ENCODE data around the gene EIF2S3B. TPM values are rescaled to one million over a fixed set of nuclear protein-coding genes. Genes with fewer than 3 reads are reported as not detected.

Gene EIF2S3B
- total RNA-seq, 1 experiment from 2014 or later: 0.55 TPM

- TF ChIP-seq AR (CRISPR knock-in tag; IDR thresholded peaks at IDR 0.05) (no peak), ZSCAN18 (CRISPR knock-in tag; IDR thresholded peaks at IDR 0.05) (no peak), NFYB (CRISPR knock-in tag; conservative IDR thresholded peaks at IDR 0.05; ENCODE audit: low read depth) (no peak), USF2 (CRISPR knock-in tag; IDR thresholded peaks at IDR 0.05) (no peak), PREB (CRISPR knock-in tag; IDR thresholded peaks at IDR 0.05; ENCODE audit: borderline replicate concordance) (no peak), MXD4 (CRISPR knock-in tag; IDR thresholded peaks at IDR 0.05; ENCODE audit: borderline replicate concordance) (no peak), SOX15 (CRISPR knock-in tag; IDR thresholded peaks at IDR 0.05) (no peak), ZNF219 (CRISPR knock-in tag; IDR thresholded peaks at IDR 0.05; ENCODE audit: borderline replicate concordance) (no peak), NR3C1 (CRISPR knock-in tag; conservative IDR thresholded peaks at IDR 0.05; ENCODE audit: low read depth) (no peak), TCF7 (CRISPR knock-in tag; IDR thresholded peaks at IDR 0.05; ENCODE audit: low read depth) (no peak), USF1 (CRISPR knock-in tag; IDR thresholded peaks at IDR 0.05) (no peak)
Observed at GRCh38 chr12:10557766-10558165, 52.1 kb downstream of the EIF2S3B start (continued).

Other genes starting within 250 kb of the EIF2S3B start
- gene KLRD1, start 198.0 kb upstream of the EIF2S3B start, total RNA-seq (2021): 0.16 to 0.71 TPM (median 0.55 TPM) in 3 replicates
- 0.15 to 0.23 TPM in 2 of 3 replicates, not detected in the other for gene KLRK1, start 115.8 kb upstream of the EIF2S3B start, total RNA-seq (2021)
- gene KLRC4, start 96.1 kb upstream of the EIF2S3B start, total RNA-seq (2021): not detected in 3 replicates
- gene KLRC3, start 85.3 kb upstream of the EIF2S3B start, total RNA-seq (2021): not detected in 3 replicates
- gene KLRC2, start 69.9 kb upstream of the EIF2S3B start, total RNA-seq (2021): not detected in 3 replicates
- not detected in 3 replicates for gene KLRC1, start 52.5 kb upstream of the EIF2S3B start, total RNA-seq (2021)
- gene MAGOHB, start 107.7 kb downstream of the EIF2S3B start, total RNA-seq (2021): 36.1 to 37.0 TPM (median 36.8 TPM) in 3 replicates
- gene STYK1, start 168.2 kb downstream of the EIF2S3B start, total RNA-seq (2021): 1.6 to 1.9 TPM (median 1.6 TPM) in 3 replicates
- gene YBX3, start 217.4 kb downstream of the EIF2S3B start, total RNA-seq (2021): 396 to 411 TPM (median 409 TPM) in 3 replicates

All from WTC11 (cell line).